Ishikawa (cell line): ENCODE data around the gene SLC7A6.

Experiments used
- CEBPB ChIP-seq: IDR thresholded peaks from 2 replicates; pipeline ENCODE4 v1.6.1; 2012
- CREB1 ChIP-seq: IDR thresholded peaks from 2 replicates; pipeline ENCODE4 v1.6.1; 2012; ENCODE audit warnings: low read depth
- EGR1 ChIP-seq: IDR thresholded peaks from 2 replicates; pipeline ENCODE4 v1.6.1; 2012
- EP300 ChIP-seq: IDR thresholded peaks from 2 replicates; pipeline ENCODE4 v1.6.1; 2012; ENCODE audit warnings: borderline replicate concordance
- FOXM1 ChIP-seq: IDR thresholded peaks from 2 replicates; pipeline ENCODE4 v1.6.1; 2012; ENCODE audit warnings: low read depth, borderline replicate concordance
- NFIC ChIP-seq: IDR thresholded peaks from 2 replicates; pipeline ENCODE4 v1.6.1; 2012
- RAD21 ChIP-seq: IDR thresholded peaks from 2 replicates; pipeline ENCODE4 v1.6.1; 2012; ENCODE audit warnings: low read depth
- TAF1 ChIP-seq: IDR thresholded peaks from 2 replicates; pipeline ENCODE4 v1.6.1; 2012; ENCODE audit warnings: low read depth, mild to moderate bottlenecking
- TCF12 ChIP-seq: IDR thresholded peaks from 2 replicates; pipeline ENCODE4 v1.6.1; 2012; ENCODE audit warnings: low read depth
- TEAD4 ChIP-seq: IDR thresholded peaks from 2 replicates; pipeline ENCODE4 v1.6.1; 2012
- YY1 ChIP-seq: IDR thresholded peaks from 2 replicates; pipeline ENCODE4 v1.6.1; 2012; ENCODE audit warnings: low read depth
- ZBTB7A ChIP-seq: IDR thresholded peaks from 2 replicates; pipeline ENCODE4 v1.6.1; 2012; ENCODE audit warnings: low read depth
- TF ChIP-seq, protein P1 (sequence below): IDR thresholded peaks from 2 replicates; pipeline ENCODE4 v1.6.1; 2012
- TF ChIP-seq, protein P2 (sequence below): IDR thresholded peaks from 2 replicates; pipeline ENCODE4 v1.6.1; 2012
- TF ChIP-seq, protein P3 (sequence below): IDR thresholded peaks from 2 replicates; pipeline ENCODE4 v1.6.1; 2012; ENCODE audit warnings: low read depth, mild to moderate bottlenecking

Gene SLC7A6

DNA sequence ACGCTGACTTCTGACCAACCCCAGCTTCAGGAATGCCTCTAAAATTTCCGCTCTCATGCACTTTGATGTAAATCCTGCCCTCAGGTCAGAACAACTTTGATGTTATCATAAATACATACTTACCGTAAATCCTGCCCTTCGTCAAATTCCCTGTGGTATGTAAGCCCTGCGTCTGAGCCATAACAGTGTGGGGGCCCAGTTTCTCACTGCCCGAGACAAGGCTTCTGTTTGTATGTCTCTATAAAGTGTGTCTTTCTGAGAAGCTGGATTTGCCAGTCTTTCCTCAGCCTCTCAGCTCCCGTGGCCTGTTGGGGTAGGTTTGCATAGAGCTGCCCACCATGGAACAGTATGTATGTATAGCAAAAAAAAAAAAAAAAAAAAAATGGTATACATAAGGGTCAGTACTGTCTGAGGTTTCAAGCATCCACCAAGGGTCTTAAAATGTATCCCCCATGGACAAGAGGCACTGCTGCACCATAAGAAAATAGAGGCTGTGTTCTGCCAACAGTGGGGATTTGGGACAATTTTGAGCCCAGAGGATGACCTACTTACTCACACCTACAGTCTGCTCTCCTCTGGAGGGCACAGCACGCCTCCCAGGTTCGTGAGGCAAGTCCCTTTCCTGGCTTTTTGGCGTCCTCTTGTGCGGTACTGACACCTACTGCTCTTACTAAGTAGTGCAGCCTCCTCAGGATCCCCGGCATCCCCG is 64.0 kb downstream of the SLC7A6 start:
- TF ChIP-seq CREB1 = no peak
- TF ChIP-seq, protein P1, sequence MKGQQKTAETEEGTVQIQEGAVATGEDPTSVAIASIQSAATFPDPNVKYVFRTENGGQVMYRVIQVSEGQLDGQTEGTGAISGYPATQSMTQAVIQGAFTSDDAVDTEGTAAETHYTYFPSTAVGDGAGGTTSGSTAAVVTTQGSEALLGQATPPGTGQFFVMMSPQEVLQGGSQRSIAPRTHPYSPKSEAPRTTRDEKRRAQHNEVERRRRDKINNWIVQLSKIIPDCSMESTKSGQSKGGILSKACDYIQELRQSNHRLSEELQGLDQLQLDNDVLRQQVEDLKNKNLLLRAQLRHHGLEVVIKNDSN = no peak
- TF ChIP-seq TCF12 = no peak
- TF ChIP-seq TAF1 = no peak
- no peak for TF ChIP-seq EGR1
- TF ChIP-seq TEAD4 = no peak
- TF ChIP-seq, protein P2, sequence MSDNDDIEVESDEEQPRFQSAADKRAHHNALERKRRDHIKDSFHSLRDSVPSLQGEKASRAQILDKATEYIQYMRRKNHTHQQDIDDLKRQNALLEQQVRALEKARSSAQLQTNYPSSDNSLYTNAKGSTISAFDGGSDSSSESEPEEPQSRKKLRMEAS = 0 out of 2 replicates have a peak, but pooled peaks have one; percentile 10
- TF ChIP-seq RAD21 = peak; percentile 93
- TF ChIP-seq EP300 = no peak
- TF ChIP-seq, protein P3, sequence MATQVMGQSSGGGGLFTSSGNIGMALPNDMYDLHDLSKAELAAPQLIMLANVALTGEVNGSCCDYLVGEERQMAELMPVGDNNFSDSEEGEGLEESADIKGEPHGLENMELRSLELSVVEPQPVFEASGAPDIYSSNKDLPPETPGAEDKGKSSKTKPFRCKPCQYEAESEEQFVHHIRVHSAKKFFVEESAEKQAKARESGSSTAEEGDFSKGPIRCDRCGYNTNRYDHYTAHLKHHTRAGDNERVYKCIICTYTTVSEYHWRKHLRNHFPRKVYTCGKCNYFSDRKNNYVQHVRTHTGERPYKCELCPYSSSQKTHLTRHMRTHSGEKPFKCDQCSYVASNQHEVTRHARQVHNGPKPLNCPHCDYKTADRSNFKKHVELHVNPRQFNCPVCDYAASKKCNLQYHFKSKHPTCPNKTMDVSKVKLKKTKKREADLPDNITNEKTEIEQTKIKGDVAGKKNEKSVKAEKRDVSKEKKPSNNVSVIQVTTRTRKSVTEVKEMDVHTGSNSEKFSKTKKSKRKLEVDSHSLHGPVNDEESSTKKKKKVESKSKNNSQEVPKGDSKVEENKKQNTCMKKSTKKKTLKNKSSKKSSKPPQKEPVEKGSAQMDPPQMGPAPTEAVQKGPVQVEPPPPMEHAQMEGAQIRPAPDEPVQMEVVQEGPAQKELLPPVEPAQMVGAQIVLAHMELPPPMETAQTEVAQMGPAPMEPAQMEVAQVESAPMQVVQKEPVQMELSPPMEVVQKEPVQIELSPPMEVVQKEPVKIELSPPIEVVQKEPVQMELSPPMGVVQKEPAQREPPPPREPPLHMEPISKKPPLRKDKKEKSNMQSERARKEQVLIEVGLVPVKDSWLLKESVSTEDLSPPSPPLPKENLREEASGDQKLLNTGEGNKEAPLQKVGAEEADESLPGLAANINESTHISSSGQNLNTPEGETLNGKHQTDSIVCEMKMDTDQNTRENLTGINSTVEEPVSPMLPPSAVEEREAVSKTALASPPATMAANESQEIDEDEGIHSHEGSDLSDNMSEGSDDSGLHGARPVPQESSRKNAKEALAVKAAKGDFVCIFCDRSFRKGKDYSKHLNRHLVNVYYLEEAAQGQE = no peak
- TF ChIP-seq NFIC = peak; percentile 36

DNA sequence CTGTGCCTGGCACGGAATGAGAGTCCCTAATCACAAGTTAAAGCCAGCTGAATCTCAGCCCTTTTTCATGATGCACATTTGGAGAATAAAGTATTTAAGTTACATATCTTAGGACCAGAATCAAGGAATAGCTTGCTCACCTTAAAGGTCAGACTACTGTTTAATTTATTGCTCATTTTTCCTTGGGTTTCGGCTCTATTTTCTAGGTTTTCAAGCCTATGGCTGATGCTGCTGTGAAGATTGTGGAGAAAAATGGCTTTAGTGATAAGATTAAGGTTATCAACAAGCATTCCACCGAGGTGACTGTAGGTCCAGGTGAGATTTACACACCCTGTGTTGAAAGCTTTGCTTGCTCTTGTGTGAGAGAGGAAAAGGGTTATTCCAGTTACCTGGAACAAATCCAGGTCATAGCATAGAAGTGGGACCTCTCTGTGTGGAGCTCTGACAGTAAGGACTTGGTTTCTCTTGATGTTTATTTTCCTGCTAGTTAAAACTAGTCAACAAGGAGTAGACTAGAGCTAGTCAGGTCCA is 64.6 kb downstream of the SLC7A6 start:
- no peak for TF ChIP-seq RAD21
- no peak for TF ChIP-seq ZBTB7A
- no peak for TF ChIP-seq NFIC
- no peak for TF ChIP-seq EGR1
- no peak for TF ChIP-seq TEAD4
- no peak for TF ChIP-seq TAF1
- no peak for TF ChIP-seq YY1
- TF ChIP-seq, protein P1 = no peak
- TF ChIP-seq TCF12 = no peak
- TF ChIP-seq CREB1 = no peak
- TF ChIP-seq, protein P3 = no peak
- TF ChIP-seq EP300 = no peak
- TF ChIP-seq, protein P2 = no peak
- no peak for TF ChIP-seq CEBPB
- no peak for TF ChIP-seq FOXM1

DNA sequence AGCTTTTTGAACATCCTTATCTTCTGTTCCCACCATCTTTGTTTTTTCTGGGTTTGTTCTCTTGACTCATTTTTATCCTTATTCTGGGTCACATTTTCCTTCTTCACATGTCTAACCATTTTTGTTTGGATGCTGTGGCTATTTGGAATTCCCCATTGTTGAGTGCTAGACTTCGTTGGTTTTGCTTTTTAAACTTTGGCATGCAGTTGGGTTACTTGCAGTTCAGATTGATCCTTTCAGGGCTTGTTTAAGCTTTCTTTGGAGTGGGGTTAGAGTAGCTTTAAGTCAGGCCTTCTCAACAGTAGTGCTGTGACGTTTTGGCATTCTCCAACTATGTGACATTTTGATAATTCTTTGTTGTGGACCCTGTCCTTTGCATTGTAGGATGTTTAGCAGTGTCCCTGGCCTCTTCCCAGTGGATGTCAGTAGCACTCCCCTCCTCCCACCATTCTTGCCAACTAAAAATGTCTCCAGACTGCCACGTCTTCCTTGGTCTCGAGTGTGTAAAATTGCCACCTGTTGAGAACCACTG is 67.6 kb downstream of the SLC7A6 start:
- TF ChIP-seq NFIC (no peak), EP300 (no peak), YY1 (no peak)
- TF ChIP-seq, protein P2 = no peak

DNA sequence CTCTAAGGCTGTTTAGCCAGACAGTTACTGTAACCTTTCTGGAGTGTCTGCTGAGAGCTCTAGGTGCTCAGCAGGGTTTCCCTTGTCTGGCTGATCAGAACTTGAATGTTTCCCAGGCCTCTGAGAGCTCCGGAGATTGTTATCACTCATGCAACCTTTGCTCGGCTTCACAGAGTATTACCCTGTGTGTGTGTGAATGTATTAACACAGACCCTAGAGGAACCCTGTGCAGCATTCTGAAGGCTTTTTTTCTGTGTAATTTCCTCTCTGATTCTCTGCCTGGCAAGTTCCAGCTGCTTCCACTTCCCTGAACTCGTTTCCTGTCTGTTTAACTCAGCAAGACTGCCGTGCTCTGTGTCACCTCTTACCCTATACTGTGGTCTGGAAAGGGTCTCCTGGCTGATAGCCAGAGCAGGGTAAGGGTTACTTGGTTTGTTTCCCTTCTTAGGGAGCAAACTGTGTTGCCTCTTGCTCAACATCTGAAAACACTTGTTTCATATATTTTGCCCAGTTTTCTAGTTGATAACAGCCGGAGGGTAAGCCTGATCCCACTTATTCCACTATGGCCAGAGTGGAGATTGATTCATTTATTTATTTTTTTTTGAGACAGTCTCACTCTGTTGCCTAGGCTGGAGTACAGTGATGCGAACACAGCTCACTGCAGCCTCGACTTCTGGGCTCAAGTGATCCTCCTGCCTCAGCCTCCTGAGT is 68.2 kb downstream of the SLC7A6 start:
- TF ChIP-seq CEBPB (no peak), TEAD4 (no peak), EGR1 (no peak), TAF1 (no peak), NFIC (no peak), CREB1 (no peak), FOXM1 (no peak)
- TF ChIP-seq, protein P1 = no peak

DNA sequence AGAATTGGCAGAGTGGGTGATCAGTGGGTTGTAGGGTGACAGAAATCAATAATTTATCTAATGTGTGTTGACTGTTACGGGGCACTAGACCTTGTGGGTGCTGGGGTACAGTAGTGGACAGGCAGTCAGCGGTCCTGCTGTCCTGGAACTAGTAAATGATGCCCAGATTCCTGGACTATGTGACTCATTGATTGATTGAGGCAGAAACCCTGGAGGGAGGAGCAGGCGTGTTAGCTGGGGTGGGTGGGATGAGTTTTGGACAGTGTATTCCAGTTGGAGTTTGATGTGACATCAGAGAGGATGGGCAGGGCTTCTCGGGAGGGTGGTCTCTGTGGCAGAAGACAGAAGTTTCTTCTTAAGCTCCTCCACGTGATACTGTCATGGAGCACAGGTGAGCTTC is 70.8 kb downstream of the SLC7A6 start:
- no peak for TF ChIP-seq RAD21
- no peak for TF ChIP-seq CREB1
